ENCODE results near the gene NLRP7.
"Not testable (repeated sequence)": the region's sequence is repeated elsewhere in the genome, so short reads cannot be mapped to it uniquely, and the experiment has no call there.

NLRP7 gene

DNA sequence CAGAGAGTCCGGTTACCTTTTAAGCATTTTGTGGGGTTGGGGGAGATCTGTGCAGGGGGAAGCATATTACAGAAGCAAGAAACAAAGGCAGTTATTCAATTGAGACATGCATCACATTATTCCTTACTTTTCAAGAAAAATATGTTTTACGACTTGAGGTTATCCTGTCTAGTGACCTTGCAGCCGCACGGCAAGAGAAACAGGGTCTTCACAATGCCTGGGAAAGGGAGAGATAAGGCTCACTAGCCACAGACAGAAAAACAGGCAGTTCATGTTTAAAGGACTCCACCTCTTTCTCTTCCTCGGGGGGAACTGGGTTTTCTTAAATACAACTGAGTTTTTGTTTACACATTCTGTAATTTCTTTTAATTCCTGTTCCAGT, 41.9 kb downstream of the NLRP7 start:
- Histone ChIP-seq H2AFZ (ENCODE audit: low read length) (no peak overlapping the region), H3K79me2 (ENCODE audit: insufficient read depth, low read length) (no peaks in the 10 kb centered on the region), H3K4me3 (ENCODE audit: low read depth, low read length, poor library complexity, severe bottlenecking) (no peak overlapping the region), H3K9ac (ENCODE audit: low read length) (no peak overlapping the region), H3K27ac (ENCODE audit: low read depth, low read length, poor library complexity, severe bottlenecking) (no peak overlapping the region), H3F3A (ENCODE audit: insufficient read depth, low read length) (no peaks in the 10 kb centered on the region), H3K4me1 (ENCODE audit: insufficient read depth, low read length, severe bottlenecking) (peaks cover 11% of the 10 kb centered on the region), H3K4me2 (ENCODE audit: low read length) (no peak overlapping the region; the same call in 1 of the 2 replicates), H3K27me3 (ENCODE audit: insufficient read depth, low read length) (no peaks in the 10 kb centered on the region), H3K9me3 (ENCODE audit: low read length) (no peaks in the 10 kb centered on the region), H4K20me1 (ENCODE audit: insufficient read depth, low read length) (no peaks in the 10 kb centered on the region), H3K9me2 (ENCODE audit: low read depth, low read length) (no peaks in the 10 kb centered on the region), H3K36me3 (ENCODE audit: insufficient read depth, low read length) (no peaks in the 10 kb centered on the region; the same call in 1 of the 2 replicates)
- TF ChIP-seq, protein P1, sequence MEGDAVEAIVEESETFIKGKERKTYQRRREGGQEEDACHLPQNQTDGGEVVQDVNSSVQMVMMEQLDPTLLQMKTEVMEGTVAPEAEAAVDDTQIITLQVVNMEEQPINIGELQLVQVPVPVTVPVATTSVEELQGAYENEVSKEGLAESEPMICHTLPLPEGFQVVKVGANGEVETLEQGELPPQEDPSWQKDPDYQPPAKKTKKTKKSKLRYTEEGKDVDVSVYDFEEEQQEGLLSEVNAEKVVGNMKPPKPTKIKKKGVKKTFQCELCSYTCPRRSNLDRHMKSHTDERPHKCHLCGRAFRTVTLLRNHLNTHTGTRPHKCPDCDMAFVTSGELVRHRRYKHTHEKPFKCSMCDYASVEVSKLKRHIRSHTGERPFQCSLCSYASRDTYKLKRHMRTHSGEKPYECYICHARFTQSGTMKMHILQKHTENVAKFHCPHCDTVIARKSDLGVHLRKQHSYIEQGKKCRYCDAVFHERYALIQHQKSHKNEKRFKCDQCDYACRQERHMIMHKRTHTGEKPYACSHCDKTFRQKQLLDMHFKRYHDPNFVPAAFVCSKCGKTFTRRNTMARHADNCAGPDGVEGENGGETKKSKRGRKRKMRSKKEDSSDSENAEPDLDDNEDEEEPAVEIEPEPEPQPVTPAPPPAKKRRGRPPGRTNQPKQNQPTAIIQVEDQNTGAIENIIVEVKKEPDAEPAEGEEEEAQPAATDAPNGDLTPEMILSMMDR (IDR thresholded peaks at IDR 0.05; ENCODE audit: low read length) = no peak
- no peak for TF ChIP-seq EZH2 (IDR thresholded peaks at IDR 0.05; ENCODE audit: borderline replicate concordance, low read length)

DNA sequence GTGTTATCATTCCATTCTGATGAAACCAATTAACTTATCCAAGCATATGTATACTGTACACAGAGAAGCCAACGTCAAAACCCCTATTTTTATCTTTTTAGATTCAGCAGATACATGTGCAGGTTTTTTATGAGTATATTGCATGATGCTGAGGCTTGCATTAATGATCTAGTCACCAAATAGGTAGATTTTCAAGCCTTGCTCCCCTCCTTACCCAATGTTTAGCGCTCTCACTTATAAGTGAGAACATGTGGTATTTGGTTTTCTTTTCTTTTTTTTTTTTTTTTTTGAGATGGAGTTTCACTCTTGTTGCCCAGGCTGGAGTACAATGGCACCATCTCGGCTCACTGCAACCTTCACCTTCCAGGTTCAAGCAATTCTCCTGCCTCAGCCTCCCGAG, 43.1 kb downstream of the NLRP7 start:
- H3K9me3 ChIP-seq (ENCODE audit: low read length); H3K4me3 ChIP-seq (ENCODE audit: low read depth, low read length, poor library complexity, severe bottlenecking); H3F3A ChIP-seq (ENCODE audit: insufficient read depth, low read length); H3K27me3 ChIP-seq (ENCODE audit: insufficient read depth, low read length); H3K9ac ChIP-seq (ENCODE audit: low read length); H3K36me3 ChIP-seq (ENCODE audit: insufficient read depth, low read length); H2AFZ ChIP-seq (ENCODE audit: low read length); H3K4me2 ChIP-seq (ENCODE audit: low read length); H3K9me2 ChIP-seq (ENCODE audit: low read depth, low read length); H3K79me2 ChIP-seq (ENCODE audit: insufficient read depth, low read length); H3K27ac ChIP-seq (ENCODE audit: low read depth, low read length, poor library complexity, severe bottlenecking); H4K20me1 ChIP-seq (ENCODE audit: insufficient read depth, low read length): not testable (repeated sequence)
- H3K4me1 ChIP-seq (ENCODE audit: insufficient read depth, low read length, severe bottlenecking) = peaks cover 11% of the 10 kb centered on the region

DNA sequence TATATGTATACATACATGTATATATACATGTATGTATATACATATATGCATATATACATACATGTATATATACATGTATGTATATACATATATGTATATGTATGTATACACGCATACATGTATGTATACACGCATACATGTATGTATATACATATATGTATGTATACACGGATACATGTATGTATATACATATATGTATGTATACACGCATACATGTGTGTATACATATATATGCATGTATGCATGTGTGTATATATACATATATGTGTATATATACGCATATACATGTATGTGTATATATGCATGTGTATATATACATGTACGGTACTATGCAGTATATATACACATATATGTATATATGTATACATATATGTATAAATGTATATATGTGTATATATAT, 44.0 kb downstream of the NLRP7 start:
- Histone ChIP-seq H3K9ac (ENCODE audit: low read length) (no peak overlapping the region), H3K27ac (ENCODE audit: low read depth, low read length, poor library complexity, severe bottlenecking) (no peak overlapping the region), H3K36me3 (ENCODE audit: insufficient read depth, low read length) (no peaks in the 10 kb centered on the region), H3K27me3 (ENCODE audit: insufficient read depth, low read length) (no peaks in the 10 kb centered on the region), H3F3A (ENCODE audit: insufficient read depth, low read length) (no peaks in the 10 kb centered on the region), H3K4me2 (ENCODE audit: low read length) (no peak overlapping the region), H3K9me2 (ENCODE audit: low read depth, low read length) (no peaks in the 10 kb centered on the region), H3K79me2 (ENCODE audit: insufficient read depth, low read length) (no peaks in the 10 kb centered on the region), H2AFZ (ENCODE audit: low read length) (no peak overlapping the region), H3K4me3 (ENCODE audit: low read depth, low read length, poor library complexity, severe bottlenecking) (no peak overlapping the region), H4K20me1 (ENCODE audit: insufficient read depth, low read length) (no peaks in the 10 kb centered on the region), H3K4me1 (ENCODE audit: insufficient read depth, low read length, severe bottlenecking) (peaks cover 11% of the 10 kb centered on the region), H3K9me3 (ENCODE audit: low read length) (no peaks in the 10 kb centered on the region)
- TF ChIP-seq EZH2 (IDR thresholded peaks at IDR 0.05; ENCODE audit: borderline replicate concordance, low read length) = no peak
- TF ChIP-seq, protein P1 (IDR thresholded peaks at IDR 0.05; ENCODE audit: low read length) = no peak

DNA sequence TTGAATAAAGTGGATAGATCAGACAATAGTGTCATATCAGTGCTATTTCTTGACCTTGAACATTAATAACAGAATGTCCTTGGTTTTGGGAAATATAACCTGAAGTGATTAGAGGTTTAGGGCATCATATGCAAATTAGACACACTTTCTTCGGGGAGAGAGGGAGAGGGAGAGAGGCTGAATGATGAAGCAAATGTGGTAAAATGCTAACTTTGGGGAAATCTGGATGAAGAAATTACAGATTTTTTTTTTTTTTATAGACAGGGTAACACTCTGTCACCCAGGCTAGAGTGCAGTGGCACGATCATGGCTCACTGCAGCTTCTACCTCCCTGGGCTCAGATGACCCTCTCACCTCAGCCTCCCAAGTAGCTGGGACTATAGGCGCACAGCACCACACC, 45.3 kb downstream of the NLRP7 start:
- H3K4me3 ChIP-seq (ENCODE audit: low read depth, low read length, poor library complexity, severe bottlenecking) = no peak overlapping the region
- no peak overlapping the region for H3K4me2 ChIP-seq (ENCODE audit: low read length)
- H3K27me3 ChIP-seq (ENCODE audit: insufficient read depth, low read length) = 0 out of 2 replicates have a peak, but pooled peaks cover 2% of the 10 kb centered on the region
- no peaks in the 10 kb centered on the region for H3K79me2 ChIP-seq (ENCODE audit: insufficient read depth, low read length)
- H3K36me3 ChIP-seq (ENCODE audit: insufficient read depth, low read length) = no peaks in the 10 kb centered on the region
- peaks cover 11% of the 10 kb centered on the region for H3K4me1 ChIP-seq (ENCODE audit: insufficient read depth, low read length, severe bottlenecking)
- no peak overlapping the region for H3K9ac ChIP-seq (ENCODE audit: low read length)
- no peak overlapping the region for H2AFZ ChIP-seq (ENCODE audit: low read length)
- H3K9me3 ChIP-seq (ENCODE audit: low read length) = no peaks in the 10 kb centered on the region
- H3K27ac ChIP-seq (ENCODE audit: low read depth, low read length, poor library complexity, severe bottlenecking) = no peak overlapping the region
- no peaks in the 10 kb centered on the region for H3F3A ChIP-seq (ENCODE audit: insufficient read depth, low read length)
- TF ChIP-seq, protein P1 (IDR thresholded peaks at IDR 0.05; ENCODE audit: low read length) = no peak
- no peak for TF ChIP-seq EZH2 (IDR thresholded peaks at IDR 0.05; ENCODE audit: borderline replicate concordance, low read length)
- no peaks in the 10 kb centered on the region for H3K9me2 ChIP-seq (ENCODE audit: low read depth, low read length)
- no peaks in the 10 kb centered on the region for H4K20me1 ChIP-seq (ENCODE audit: insufficient read depth, low read length)

DNA sequence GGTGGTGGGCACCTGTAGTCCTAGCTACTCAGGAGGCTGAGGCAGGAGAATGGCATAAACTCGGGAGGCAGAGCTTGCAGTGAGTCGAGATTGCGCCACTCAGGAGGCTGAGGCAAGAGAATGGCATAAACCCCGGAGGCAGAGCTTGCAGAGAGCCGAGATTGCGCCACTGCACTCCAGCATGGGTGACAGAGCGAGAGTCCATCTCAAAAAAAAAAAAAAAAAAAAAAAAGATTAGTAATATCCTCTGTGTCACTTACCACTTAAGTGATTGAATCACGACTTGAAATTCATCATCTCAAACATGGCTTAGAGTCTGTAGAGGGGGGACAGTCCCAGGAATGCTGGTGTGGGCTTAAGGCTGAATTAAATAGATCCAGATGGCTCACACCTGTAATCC, 46.2 kb downstream of the NLRP7 start:
- not testable (repeated sequence) for H3K79me2 ChIP-seq (ENCODE audit: insufficient read depth, low read length); H3K27me3 ChIP-seq (ENCODE audit: insufficient read depth, low read length); H3K27ac ChIP-seq (ENCODE audit: low read depth, low read length, poor library complexity, severe bottlenecking); H3K9me3 ChIP-seq (ENCODE audit: low read length); H3K36me3 ChIP-seq (ENCODE audit: insufficient read depth, low read length); H3F3A ChIP-seq (ENCODE audit: insufficient read depth, low read length); H4K20me1 ChIP-seq (ENCODE audit: insufficient read depth, low read length); H3K9me2 ChIP-seq (ENCODE audit: low read depth, low read length); H3K4me2 ChIP-seq (ENCODE audit: low read length); H3K4me1 ChIP-seq (ENCODE audit: insufficient read depth, low read length, severe bottlenecking); H2AFZ ChIP-seq (ENCODE audit: low read length); H3K4me3 ChIP-seq (ENCODE audit: low read depth, low read length, poor library complexity, severe bottlenecking); H3K9ac ChIP-seq (ENCODE audit: low read length)

DNA sequence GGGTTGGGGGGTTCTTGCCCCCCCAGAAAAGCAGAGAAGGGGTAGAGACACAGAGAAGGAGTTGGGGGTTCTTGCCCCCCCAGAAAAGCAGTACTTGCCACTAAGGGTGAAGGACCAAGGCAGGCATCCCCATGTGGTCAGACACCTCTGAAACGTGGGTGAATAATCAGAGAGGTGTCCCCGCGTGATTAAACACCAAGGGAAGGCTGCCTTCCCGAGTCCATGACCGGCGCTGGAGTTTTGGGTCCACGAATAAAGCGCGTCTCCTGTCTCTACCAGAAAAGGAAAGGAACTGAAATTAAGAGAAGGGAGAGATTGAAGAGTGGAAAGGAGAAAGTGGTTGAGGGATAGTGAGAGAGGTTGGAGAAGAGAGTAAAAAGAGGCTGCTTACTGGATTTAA, 47.7 kb downstream of the NLRP7 start:
- not testable (repeated sequence) for H3K36me3 ChIP-seq (ENCODE audit: insufficient read depth, low read length); H3K4me1 ChIP-seq (ENCODE audit: insufficient read depth, low read length, severe bottlenecking); H3F3A ChIP-seq (ENCODE audit: insufficient read depth, low read length); H2AFZ ChIP-seq (ENCODE audit: low read length); H3K27ac ChIP-seq (ENCODE audit: low read depth, low read length, poor library complexity, severe bottlenecking); H4K20me1 ChIP-seq (ENCODE audit: insufficient read depth, low read length); H3K4me2 ChIP-seq (ENCODE audit: low read length); H3K4me3 ChIP-seq (ENCODE audit: low read depth, low read length, poor library complexity, severe bottlenecking); H3K9ac ChIP-seq (ENCODE audit: low read length); H3K27me3 ChIP-seq (ENCODE audit: insufficient read depth, low read length); H3K9me3 ChIP-seq (ENCODE audit: low read length); H3K79me2 ChIP-seq (ENCODE audit: insufficient read depth, low read length); H3K9me2 ChIP-seq (ENCODE audit: low read depth, low read length)

Measured in OCI-LY1 (cell line).